AG09319 (cell line): Measurements from ENCODE around the gene ZNF710.

Source experiments
- DNase-seq: peaks from one replicate; pipeline ENCODE4 v3.0.0-alpha.2; 2010; ENCODE audit warnings: low read depth; ENCODE audit errors: extremely low read depth
- TF ChIP-seq, protein P1 (sequence below): IDR thresholded peaks from 2 replicates; pipeline ENCODE4 v1.5.1; 2011; ENCODE audit warnings: low read depth, mild to moderate bottlenecking, inconsistent platforms, low read length, moderate library complexity

The ZNF710 gene

DNA sequence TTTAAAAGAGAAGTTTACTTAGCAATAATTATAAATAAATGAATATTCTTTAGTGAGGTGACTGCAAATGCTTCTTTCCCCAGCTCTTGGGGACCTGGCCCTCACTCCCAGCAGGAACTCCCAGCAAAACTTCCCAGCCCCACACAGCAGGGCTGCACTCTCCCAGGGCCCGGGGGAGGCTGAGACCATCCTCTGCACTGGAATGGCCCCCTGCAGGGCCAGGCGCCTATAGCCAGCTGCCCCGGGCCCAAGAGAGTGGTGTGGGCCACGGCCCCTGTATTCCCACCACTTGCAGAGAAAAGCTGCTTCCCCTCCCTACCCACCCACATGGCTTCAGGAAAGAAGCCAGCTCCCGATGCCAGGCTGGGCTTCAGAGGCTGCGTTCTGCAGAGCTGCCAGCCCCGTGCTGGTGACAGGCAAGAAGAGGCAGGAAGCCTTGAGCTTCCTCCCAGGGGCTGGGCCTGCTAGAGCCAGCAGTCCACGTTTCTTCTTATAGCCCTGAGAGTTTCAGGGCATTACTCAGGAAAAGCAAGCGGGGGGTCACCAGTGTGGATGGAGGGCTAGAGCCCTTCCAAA, 81.1 kb downstream of the ZNF710 start:
- DNase-seq = no peak

DNA sequence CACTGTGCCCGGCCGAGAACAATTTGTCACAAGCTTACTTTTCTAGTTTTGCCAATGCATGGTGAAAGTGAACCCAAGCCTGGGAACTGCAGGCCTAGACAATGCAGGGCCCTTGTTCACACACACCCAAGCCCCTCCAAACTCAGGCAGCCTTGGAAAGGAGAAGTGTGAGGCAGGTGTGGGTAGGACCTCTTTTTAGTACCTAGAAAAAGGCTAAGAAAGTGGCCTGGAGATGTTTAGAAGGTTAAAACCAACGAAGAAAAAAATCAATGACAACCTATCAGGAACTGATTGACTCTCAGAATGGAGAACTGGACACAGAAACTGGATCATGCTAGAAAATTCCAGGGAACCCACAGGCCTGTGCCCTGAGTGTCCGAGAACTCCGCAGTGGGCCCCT, 82.3 kb downstream of the ZNF710 start:
- TF ChIP-seq, protein P1, sequence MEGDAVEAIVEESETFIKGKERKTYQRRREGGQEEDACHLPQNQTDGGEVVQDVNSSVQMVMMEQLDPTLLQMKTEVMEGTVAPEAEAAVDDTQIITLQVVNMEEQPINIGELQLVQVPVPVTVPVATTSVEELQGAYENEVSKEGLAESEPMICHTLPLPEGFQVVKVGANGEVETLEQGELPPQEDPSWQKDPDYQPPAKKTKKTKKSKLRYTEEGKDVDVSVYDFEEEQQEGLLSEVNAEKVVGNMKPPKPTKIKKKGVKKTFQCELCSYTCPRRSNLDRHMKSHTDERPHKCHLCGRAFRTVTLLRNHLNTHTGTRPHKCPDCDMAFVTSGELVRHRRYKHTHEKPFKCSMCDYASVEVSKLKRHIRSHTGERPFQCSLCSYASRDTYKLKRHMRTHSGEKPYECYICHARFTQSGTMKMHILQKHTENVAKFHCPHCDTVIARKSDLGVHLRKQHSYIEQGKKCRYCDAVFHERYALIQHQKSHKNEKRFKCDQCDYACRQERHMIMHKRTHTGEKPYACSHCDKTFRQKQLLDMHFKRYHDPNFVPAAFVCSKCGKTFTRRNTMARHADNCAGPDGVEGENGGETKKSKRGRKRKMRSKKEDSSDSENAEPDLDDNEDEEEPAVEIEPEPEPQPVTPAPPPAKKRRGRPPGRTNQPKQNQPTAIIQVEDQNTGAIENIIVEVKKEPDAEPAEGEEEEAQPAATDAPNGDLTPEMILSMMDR = no peak
- no peak for DNase-seq

More for the DNA sequence above, 81.1 kb downstream of the ZNF710 start:
- TF ChIP-seq, protein P1 = no peak

DNA sequence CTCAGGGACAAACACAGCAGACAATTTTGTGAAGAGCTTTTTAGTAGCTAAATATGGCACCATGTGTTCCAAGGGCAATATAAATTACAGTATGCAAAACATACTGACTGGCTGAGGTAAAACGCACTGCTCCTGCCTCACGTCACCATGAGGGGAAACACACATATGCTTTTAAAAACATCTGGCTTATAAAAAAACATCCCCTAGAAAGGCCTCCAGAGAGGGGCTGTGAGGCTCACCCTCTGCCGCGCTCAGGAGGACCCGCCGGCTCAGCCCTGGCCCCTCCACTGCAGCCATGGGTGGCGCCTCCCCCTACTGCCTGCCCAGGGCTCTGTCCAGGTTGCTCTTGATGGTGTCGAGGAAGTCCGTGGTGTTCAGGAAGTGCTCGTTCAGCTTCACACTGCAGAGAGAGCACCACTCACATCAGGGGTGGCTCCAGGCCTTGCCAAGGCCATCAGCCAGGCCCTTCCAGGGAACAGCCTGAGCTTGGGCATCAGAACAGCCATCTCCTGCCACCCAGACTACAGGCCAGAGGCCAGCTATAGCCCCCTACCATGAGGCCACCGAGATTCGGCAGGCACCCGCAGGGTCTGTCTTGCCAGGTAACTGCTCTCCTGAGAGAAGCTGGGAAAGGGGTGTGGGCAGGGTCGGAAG, 83.0 kb downstream of the ZNF710 start:
- DNase-seq = no peak
- TF ChIP-seq, protein P1 = no peak

DNA sequence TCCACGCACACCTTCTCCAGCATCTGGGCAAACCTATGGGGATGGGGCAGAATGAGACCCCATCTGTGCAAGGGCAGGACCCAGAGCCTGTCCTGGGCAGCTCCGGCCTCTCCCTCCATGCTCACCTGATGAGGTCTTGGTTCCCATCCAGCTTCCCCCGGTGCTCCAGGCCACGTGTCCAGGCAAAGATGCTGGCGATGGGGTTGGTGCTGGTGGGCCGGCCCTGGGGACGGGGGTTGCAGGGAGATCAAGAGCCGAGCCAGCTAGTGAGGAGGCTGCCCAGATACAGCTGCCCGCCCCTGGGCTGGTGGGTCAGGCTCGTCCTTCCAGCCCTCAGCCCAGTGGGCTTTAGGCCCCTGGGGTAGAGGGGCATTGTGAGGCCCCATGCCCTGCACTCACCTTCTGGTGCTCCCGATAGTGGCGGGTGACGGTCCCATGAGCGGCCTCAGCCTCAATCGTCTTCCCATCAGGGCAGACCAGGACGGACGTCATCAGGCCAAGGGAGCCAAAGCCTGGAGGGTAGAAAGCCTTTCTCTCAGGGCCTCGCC, 83.8 kb downstream of the ZNF710 start:
- DNase-seq = no peak
- TF ChIP-seq, protein P1 = no peak

DNA sequence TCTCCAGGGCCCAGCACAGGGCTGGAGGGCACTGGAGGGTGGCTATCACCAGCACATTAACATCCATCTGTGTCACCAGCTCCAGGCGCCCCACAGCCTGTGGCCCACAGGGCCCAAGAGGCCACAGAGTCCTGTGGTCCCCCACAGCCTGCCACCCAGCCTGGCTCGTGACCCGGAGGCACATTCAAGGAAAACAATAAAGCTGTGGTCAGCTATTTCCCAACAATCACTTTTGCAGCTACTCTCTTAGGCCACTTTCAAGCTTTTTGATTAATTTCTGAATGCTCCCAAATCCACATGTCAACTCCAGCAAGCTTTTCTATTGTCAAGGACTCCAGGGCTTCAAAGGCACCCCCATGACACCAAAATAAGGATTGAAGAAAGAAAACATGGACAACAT, 84.4 kb downstream of the ZNF710 start:
- TF ChIP-seq, protein P1 = no peak
- no peak for DNase-seq

DNA sequence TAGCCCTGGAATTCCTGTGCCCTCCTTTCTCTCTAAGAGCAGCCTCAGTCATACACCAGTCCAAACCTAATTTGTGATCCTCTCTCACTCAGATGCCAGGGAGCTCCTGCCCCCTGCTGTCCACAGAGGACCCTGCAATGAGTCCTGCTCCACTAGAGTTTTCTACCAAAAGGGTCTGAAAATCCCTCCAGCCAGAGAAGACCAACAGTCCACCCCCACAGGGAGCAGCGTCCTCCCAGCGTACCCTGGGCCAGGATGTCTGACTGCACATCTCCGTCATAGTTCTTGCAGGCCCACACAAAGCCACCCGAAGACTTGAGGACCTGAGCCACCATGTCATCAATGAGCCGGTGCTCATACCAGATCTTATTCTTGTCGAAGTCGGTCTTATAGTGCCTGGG, 85.7 kb downstream of the ZNF710 start:
- no peak for DNase-seq
- TF ChIP-seq, protein P1 = peak; percentile 65

DNA sequence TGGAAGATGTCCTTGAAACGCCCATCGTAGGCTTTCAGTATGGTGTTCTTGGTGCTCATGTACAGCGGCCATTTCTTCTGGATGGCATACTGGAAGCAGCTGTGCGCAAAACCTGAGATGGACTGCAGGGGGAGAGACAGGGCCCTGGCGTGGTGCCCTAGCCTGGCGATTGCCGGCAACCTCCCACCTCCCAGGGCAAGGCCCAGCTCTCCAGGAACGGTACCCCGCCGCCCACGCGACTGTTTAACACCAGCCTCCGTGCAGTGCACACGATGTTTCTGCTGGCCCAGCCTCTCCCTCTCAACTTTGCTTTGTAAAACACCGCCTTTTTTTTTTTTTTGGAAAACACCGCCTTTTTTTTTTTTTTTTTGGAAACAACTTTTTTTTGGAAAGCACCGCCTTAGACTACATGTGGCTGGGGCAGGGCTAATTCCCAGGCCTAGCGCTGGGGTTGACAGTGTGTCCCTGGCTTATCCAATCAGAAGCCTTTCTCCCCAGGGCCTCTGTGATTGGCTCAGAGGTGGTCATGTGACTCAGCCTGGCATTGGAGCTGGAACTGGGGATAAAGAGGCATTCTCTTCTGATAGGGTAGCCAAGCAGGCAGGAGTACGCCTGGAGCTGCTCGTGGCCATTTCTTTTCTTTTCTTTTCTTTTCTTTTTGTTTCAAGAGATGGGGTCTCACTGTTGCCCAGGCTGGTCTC, 86.5 kb downstream of the ZNF710 start:
- TF ChIP-seq, protein P1 = no peak; the same call in none of the 2 replicates
- DNase-seq = no peak
